Right hindlimb (tissue), 1 donor: Measurements from ENCODE around the gene CDH13.

ENCODE experiments used
- DNase-seq: peaks from one replicate; pipeline ENCODE4 v3.0.0-alpha.2; 2018

Gene CDH13

GRCh38 chr16:82626791-82627261 is at the start of gene CDH13:
Gene CDH13, plus strand, starts transcription at chr16:82626969.
- DNase-seq = peak; percentile 63

- DNase-seq = peak; percentile 33
Observed at GRCh38 chr16:82580298-82580890, 46.4 kb upstream of the CDH13 start.

DNA sequence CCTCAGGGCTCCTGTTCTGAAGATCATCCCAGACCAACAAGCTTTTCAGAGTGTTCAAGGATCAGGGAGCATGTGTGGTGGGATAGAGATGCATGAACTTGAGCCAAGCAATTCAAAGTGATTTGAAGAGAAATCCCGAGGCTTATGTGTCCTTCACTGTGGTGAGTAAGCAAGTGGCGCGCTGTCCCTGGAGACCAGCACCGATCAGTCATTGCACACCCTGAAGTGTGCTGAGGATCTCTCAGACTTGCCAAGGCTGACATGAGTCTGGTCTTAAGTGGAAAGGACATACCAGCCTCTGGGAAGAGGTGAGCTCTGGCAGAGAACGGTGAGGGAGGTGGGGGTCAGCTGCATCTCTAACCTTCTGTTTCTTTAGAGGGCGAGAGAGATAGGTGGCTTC is 43.8 kb upstream of the CDH13 start:
- DNase-seq = no peak

- DNase-seq = no peak
Observed at GRCh38 chr16:82583422-82583821, 43.3 kb upstream of the CDH13 start.

GRCh38 chr16:82584553-82585152 is 42.1 kb upstream of the CDH13 start:
- no peak for DNase-seq

DNA sequence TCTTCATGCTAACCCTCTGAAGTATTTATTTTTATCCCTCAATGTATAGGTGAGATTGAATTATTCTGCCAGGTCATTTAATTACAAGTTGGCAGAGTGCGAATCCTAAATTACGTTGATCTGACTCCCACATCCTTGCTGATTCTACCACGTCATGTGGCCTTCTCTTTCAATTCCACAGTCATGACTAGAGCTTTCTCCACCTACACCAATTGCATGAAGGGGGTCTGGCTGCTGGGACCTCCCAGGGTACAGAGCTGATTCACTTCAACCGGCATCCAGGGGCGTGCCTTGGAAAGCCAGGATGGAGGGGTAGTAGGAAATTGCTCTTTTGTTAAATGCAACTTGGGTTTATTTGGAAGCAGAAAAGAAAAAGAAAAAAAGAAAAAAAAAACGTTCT is 41.1 kb upstream of the CDH13 start:
- DNase-seq = no peak

- DNase-seq = no peak
Observed at GRCh38 chr16:82586130-82586529, 40.6 kb upstream of the CDH13 start.

GRCh38 chr16:82587289-82587688 is 39.5 kb upstream of the CDH13 start:
- no peak for DNase-seq

GRCh38 chr16:82589407-82589806 is 37.4 kb upstream of the CDH13 start:
- DNase-seq = no peak

DNA sequence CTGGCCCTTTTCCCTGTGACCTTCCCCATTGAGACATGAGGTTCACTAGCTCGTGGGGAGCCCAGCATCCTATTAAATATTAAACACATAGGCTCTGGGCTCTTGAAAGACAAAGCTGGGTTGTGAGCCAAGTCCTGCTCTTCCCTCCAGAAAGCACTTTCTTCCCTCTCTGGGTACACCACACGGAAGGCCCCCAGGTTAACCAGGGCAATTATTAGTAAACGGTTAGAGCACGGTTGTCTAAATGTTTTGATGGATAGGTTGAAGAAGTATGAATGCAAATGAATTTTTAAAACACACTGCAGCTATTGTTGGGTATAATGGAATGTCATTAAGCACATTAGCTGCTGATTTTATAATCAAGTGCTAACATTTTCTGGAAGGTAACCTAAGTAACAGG is 32.7 kb upstream of the CDH13 start:
- DNase-seq = no peak

DNA sequence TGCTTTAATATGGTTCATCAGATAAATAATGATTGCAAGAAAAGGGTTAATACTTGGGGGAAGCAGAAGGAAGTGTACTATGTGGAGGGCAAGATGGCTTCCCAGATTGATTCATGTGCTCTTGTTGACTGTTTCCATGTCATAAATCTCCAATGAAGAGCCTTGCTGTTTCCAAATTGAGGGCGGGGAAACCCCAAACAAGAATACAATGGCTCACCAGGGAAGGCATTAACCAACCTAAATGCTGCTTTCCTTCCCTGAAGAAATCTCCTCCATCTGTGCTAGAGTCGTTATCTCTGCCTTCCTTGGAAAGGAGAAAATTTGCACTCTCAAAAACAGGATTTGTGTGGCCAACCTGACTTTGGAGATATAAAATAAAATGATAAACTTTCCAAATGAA is 28.0 kb upstream of the CDH13 start:
- no peak for DNase-seq

DNA sequence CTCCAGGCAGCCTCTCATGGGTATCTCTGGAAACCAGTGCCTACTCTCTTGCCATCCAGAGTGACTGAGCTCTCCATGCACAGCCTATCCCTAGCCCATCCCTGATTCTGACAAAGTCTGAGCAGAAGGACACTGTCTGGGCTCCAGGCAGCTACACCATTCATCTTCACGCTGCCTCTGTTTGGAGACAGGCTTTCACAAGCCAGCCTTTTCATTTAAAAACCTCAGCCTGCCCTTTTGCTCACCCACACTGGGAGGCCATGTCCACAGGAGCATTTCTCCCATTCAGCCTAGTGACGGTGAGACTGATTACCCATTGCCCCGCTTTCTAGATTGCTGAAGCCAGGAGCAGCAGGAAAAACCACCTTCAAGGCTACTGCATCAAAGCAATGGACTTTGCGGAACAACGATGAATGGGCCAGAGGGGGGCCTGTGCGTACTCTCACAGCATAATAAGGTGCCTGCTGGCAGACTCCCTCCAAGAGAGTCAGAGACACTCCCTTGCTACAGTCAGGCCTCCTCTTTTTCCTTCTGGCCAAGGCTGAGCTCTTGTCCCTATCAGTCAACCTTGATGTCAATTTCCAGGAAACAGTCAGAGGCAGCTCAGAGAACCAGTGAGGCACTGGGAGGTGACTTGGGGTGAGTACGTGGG is 24.7 kb upstream of the CDH13 start:
- DNase-seq = no peak

GRCh38 chr16:82603784-82604411 is 22.9 kb upstream of the CDH13 start:
- peak; percentile 26 for DNase-seq

DNA sequence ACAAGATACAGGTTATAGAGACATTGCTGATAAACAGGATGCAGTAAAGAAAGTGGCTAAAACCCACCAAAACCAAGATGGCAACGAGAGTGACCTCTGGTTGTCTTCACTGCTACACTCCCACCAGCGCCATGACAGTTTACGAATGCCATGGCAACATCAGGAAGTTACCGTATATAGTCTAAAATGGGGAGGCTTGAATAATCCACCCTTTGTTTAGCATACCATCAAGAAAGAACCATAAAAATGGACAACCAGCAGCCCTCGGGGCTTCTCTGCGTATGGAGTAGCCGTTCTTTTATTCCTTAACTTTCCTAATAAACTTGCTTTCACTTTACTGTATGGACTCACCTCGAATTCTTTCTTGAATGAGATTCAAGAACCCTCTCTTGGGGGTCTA is 21.7 kb upstream of the CDH13 start:
- no peak for DNase-seq

GRCh38 chr16:82605863-82606620 is 20.7 kb upstream of the CDH13 start:
- DNase-seq = no peak

GRCh38 chr16:82609140-82609539 is 17.6 kb upstream of the CDH13 start:
- DNase-seq = peak; percentile 43

- no peak for DNase-seq
Observed at GRCh38 chr16:82612263-82612662, 14.5 kb upstream of the CDH13 start.

- DNase-seq = no peak
Observed at GRCh38 chr16:82616356-82616755, 10.4 kb upstream of the CDH13 start.

DNA sequence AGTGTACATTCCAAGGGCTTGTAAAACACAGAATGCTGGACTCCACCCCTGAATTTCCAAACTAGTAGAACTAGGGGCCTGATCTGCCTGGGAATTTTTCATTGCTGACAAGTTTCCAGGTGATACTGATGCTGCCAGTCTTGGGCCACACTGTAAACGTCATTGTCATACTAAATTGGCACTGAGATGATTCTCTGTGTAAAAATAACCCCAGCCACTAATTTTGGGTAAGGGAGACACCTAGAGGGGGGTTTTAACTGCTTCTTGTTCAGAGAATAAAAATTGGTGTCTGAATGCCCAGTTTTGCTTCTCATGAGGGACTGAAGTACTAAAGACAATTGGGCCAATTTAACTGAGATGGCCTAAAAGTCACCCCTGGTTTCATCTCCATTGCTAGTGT is 5.0 kb upstream of the CDH13 start:
- no peak for DNase-seq

- no peak for DNase-seq
Observed at GRCh38 chr16:82623241-82623640, 3.5 kb upstream of the CDH13 start.

DNA sequence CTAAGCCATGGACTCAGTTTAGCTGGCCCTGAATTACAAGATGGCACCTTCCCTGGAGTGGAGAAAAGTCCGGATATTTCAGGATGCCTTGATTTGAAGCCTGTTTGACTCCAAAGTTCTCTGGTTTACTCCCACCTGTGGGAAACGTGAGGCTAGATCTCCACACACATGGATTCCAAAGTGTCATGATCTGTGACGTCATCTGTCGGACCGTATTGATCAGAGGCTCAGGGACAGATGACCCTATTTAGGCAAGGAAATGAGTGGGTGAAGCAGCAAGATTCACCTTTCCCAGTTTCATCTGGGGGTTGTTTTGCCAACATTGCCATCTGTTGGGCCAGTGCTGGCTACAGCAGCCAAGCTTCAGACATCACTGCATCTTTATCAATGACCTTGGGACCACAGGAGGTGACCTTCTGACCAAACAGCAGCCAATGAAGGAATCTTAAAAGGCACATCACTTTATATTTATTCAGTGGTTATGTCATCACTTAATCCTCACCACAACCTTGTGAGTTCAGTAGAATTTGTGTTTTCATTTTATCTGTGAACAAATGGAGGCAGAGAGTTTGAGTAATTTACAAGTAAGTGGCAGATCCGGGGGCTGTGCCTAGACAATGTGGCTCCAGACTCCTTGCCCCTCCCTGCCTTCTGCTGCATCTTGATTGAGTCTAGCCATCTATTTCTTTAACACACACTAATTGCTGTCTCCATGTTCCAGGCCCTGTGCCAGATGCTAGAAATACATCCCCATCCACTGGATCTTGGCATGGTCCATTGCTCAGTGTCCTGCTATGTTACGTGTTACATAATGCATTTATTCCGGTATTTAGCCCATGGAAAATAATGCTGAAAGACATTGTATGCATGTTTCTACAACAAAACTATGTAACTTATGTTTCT is 1.5 kb upstream of the CDH13 start:
- no peak for DNase-seq

DNA sequence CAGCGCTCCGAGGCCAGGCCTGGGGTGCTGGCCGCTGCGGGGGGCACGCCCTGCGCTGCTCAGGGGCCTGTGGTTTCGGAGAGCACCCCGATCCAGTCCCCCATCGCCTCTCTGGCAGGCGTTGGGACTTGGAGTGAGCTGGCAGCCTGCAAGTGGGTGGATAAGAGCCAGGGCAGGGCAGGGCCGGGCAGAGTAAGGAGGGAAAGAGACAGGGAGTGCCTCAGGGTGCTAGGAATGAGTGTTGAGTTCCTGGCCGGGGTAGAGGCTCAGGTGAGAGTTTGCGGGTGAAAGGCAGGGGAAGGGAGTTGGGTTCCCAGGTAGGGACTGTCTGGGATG is 1.3 kb downstream of the CDH13 start:
- DNase-seq = no peak
